NB4 (cell line): ENCODE data around the gene PAK2.

Experiments
- DNase-seq: peaks from one replicate; pipeline ENCODE4 v3.0.0; 2010; ENCODE audit warnings: low read depth
- H3K4me3 ChIP-seq: one replicate; pipeline ENCODE4 v1.5.1; 2011; ENCODE audit warnings: mild to moderate bottlenecking, low read depth, low read length, moderate library complexity
- CTCF ChIP-seq: IDR thresholded peaks from one replicate; pipeline ENCODE4 v1.5.1; 2012; ENCODE audit warnings: low read depth, low read length
- MAX ChIP-seq: IDR thresholded peaks from 2 replicates; pipeline ENCODE4 v1.6.1; 2011; ENCODE audit warnings: low read depth, low read length
- MYC ChIP-seq: IDR thresholded peaks from 2 replicates; pipeline ENCODE4 v1.6.1; 2011; ENCODE audit warnings: low read depth, low read length
- POLR2A ChIP-seq: IDR thresholded peaks from 2 replicates; pipeline ENCODE4 v1.6.1; 2011; ENCODE audit warnings: mild to moderate bottlenecking; ENCODE audit not compliant: insufficient read length; ENCODE audit errors: extremely low read depth

The PAK2 gene

GRCh38 chr3:196800742-196801434 is 61.2 kb downstream of the PAK2 start:
- DNase-seq, result no peak

GRCh38 chr3:196803891-196804468 is 64.3 kb downstream of the PAK2 start:
- DNase-seq, result no peak
- TF ChIP-seq MYC, result no peak
- TF ChIP-seq MAX, result 0 out of 2 replicates have a peak, but pooled peaks have one; percentile 7
- TF ChIP-seq POLR2A, result no peak

More at GRCh38 chr3:196800742-196801434, 61.2 kb downstream of the PAK2 start:
- H3K4me3 ChIP-seq, result no peak overlapping the region
- TF ChIP-seq POLR2A (no peak), CTCF (no peak), MAX (no peak), MYC (no peak)

GRCh38 chr3:196804773-196805172 is 65.1 kb downstream of the PAK2 start:
- no peak for DNase-seq
- no peak overlapping the region for H3K4me3 ChIP-seq
- TF ChIP-seq MYC (no peak), CTCF (no peak), MAX (no peak), POLR2A (no peak)

More at GRCh38 chr3:196803891-196804468, 64.3 kb downstream of the PAK2 start:
- H3K4me3 ChIP-seq, result no peak overlapping the region

- H3K4me3 ChIP-seq, result no peak overlapping the region
- no peak for DNase-seq
- TF ChIP-seq MYC (no peak), MAX (no peak), POLR2A (no peak), CTCF (no peak)
These were observed 71.4 kb downstream of the PAK2 start for GRCh38 chr3:196810963-196811581.

- TF ChIP-seq MAX (no peak), POLR2A (no peak), MYC (no peak), CTCF (no peak)
- no peak overlapping the region for H3K4me3 ChIP-seq
- DNase-seq, result no peak
These were observed 73.2 kb downstream of the PAK2 start for GRCh38 chr3:196812853-196813252.

GRCh38 chr3:196813903-196814302 is 74.2 kb downstream of the PAK2 start:
- no peak for DNase-seq
- H3K4me3 ChIP-seq, result no peak overlapping the region
- TF ChIP-seq MYC (no peak), POLR2A (no peak), CTCF (no peak), MAX (no peak)
